ENCODE data around the gene MAN1B1.
A peak's percentile ranks its signal among the peaks of the same experiment; 100 is the strongest.

Gene MAN1B1

DNA sequence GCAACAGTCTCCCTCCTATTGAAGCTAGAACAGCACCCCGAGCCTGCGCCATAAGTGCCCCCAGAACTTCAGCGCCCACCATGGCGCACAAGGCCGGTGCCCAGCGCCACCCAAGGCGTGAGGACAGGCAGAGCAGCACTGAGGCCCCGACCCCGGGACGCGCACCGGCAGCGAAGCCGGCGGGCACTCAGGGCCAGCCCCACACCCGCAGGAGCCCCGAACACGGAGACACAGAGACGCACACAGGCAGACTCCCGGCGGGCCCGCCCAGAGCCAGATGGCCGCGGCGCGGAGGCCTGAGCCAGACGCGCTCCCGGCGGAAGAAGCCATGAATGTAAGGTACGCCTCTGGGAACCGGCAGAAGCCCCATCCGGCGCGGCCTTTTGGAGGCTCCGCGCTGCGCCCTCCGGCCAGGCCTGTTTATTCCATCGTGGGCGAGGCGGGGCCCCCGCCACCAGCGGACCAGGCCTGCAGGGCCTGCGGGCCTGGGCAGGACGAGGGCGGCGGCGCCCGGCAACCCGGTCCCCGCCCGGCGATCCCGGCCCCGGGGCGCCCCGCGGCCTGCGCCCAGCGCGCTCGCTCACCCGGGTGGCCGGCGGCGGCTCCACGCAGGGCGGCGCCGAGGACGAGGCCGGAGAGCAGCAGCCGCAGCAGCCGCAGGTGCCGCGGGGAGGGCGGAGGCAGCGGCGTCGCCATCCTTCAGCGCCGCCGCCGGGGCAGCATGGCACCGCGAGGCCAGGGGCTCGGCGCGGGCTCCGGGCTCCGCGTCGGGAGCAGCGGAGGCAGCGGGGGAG, 41.3 kb upstream of the MAN1B1 start:
- TF ChIP-seq EGR1 (IDR thresholded peaks at IDR 0.05) (no peak), RAD21 (IDR thresholded peaks at IDR 0.05; ENCODE audit: low read depth) (no peak), EP300 (IDR thresholded peaks at IDR 0.05; ENCODE audit: borderline replicate concordance) (no peak), CREB1 (IDR thresholded peaks at IDR 0.05; ENCODE audit: low read depth) (no peak), FOXM1 (IDR thresholded peaks at IDR 0.05; ENCODE audit: borderline replicate concordance, low read depth) (no peak), TEAD4 (IDR thresholded peaks at IDR 0.05) (no peak), YY1 (IDR thresholded peaks at IDR 0.05; ENCODE audit: low read depth) (no peak), CEBPB (IDR thresholded peaks at IDR 0.05) (no peak), TAF1 (IDR thresholded peaks at IDR 0.05; ENCODE audit: low read depth) (no peak), ZBTB7A (IDR thresholded peaks at IDR 0.05; ENCODE audit: low read depth) (no peak), NFIC (IDR thresholded peaks at IDR 0.05) (no peak), TCF12 (IDR thresholded peaks at IDR 0.05; ENCODE audit: low read depth) (no peak)
- TF ChIP-seq, protein P1, sequence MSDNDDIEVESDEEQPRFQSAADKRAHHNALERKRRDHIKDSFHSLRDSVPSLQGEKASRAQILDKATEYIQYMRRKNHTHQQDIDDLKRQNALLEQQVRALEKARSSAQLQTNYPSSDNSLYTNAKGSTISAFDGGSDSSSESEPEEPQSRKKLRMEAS (IDR thresholded peaks at IDR 0.05) = no peak; the same call in 1 of the 2 replicates
- TF ChIP-seq, protein P2, sequence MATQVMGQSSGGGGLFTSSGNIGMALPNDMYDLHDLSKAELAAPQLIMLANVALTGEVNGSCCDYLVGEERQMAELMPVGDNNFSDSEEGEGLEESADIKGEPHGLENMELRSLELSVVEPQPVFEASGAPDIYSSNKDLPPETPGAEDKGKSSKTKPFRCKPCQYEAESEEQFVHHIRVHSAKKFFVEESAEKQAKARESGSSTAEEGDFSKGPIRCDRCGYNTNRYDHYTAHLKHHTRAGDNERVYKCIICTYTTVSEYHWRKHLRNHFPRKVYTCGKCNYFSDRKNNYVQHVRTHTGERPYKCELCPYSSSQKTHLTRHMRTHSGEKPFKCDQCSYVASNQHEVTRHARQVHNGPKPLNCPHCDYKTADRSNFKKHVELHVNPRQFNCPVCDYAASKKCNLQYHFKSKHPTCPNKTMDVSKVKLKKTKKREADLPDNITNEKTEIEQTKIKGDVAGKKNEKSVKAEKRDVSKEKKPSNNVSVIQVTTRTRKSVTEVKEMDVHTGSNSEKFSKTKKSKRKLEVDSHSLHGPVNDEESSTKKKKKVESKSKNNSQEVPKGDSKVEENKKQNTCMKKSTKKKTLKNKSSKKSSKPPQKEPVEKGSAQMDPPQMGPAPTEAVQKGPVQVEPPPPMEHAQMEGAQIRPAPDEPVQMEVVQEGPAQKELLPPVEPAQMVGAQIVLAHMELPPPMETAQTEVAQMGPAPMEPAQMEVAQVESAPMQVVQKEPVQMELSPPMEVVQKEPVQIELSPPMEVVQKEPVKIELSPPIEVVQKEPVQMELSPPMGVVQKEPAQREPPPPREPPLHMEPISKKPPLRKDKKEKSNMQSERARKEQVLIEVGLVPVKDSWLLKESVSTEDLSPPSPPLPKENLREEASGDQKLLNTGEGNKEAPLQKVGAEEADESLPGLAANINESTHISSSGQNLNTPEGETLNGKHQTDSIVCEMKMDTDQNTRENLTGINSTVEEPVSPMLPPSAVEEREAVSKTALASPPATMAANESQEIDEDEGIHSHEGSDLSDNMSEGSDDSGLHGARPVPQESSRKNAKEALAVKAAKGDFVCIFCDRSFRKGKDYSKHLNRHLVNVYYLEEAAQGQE (IDR thresholded peaks at IDR 0.05; ENCODE audit: low read depth) = no peak
- TF ChIP-seq, protein P3, sequence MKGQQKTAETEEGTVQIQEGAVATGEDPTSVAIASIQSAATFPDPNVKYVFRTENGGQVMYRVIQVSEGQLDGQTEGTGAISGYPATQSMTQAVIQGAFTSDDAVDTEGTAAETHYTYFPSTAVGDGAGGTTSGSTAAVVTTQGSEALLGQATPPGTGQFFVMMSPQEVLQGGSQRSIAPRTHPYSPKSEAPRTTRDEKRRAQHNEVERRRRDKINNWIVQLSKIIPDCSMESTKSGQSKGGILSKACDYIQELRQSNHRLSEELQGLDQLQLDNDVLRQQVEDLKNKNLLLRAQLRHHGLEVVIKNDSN (IDR thresholded peaks at IDR 0.05) = no peak

DNA sequence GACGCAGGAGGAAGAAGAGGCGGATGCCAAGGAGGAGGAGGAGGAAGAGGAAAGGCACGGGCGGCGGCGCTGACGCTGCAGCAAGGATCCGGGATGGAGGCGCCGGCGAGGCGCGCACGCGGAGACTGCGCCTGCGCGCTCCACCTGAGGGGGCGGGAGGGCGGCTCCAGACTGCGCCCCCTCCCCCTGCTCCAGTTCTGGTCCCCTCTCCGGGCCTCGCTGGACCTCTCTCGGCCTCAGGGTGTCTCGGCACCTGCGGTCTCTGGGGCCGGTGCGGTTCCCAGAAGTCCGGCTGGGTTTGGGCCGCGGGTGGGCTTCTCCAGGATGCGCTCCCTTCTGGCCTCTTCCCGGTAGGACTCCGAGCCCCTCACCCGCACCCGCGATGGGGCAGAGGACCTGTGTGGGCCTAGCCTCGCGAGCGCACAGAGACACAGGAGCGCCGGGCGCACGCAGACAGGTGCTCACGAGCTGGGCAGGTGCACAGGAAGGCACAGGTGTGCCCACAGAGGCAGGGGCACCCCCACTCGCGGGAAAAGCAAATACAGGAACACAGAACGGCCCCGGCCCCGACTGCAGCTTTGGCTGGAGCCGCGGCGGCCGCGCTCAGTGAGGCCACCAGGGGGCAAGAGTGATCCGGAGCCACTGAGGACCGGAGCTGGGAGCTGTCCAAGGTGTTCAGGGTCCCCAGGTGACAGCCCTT, 40.5 kb upstream of the MAN1B1 start, which contains the start of gene NPDC1:
NPDC1 (minus strand) TSS at position 90 of the 700 bp plus-strand sequence. CDS start 188 bp downstream, outside the sequence.
- TF ChIP-seq FOXM1 (IDR thresholded peaks at IDR 0.05; ENCODE audit: borderline replicate concordance, low read depth) (no peak), TEAD4 (IDR thresholded peaks at IDR 0.05) (no peak), YY1 (IDR thresholded peaks at IDR 0.05; ENCODE audit: low read depth) (0 out of 2 replicates have a peak, but pooled peaks have one; percentile 21), TAF1 (IDR thresholded peaks at IDR 0.05; ENCODE audit: low read depth) (no peak), NFIC (IDR thresholded peaks at IDR 0.05) (no peak), CREB1 (IDR thresholded peaks at IDR 0.05; ENCODE audit: low read depth) (no peak), CEBPB (IDR thresholded peaks at IDR 0.05) (no peak), RAD21 (IDR thresholded peaks at IDR 0.05; ENCODE audit: low read depth) (peak; percentile 82), ZBTB7A (IDR thresholded peaks at IDR 0.05; ENCODE audit: low read depth) (peak; percentile 87), EGR1 (IDR thresholded peaks at IDR 0.05) (no peak; the same call in 1 of the 2 replicates), EP300 (IDR thresholded peaks at IDR 0.05; ENCODE audit: borderline replicate concordance) (no peak; the same call in 1 of the 2 replicates), TCF12 (IDR thresholded peaks at IDR 0.05; ENCODE audit: low read depth) (peak; percentile 21; the same call in 1 of the 2 replicates)
- TF ChIP-seq, protein P2 (IDR thresholded peaks at IDR 0.05; ENCODE audit: low read depth) = peak; percentile 96
- TF ChIP-seq, protein P1 (IDR thresholded peaks at IDR 0.05) = peak; percentile 59; the same call in 1 of the 2 replicates
- TF ChIP-seq, protein P3 (IDR thresholded peaks at IDR 0.05) = no peak

DNA sequence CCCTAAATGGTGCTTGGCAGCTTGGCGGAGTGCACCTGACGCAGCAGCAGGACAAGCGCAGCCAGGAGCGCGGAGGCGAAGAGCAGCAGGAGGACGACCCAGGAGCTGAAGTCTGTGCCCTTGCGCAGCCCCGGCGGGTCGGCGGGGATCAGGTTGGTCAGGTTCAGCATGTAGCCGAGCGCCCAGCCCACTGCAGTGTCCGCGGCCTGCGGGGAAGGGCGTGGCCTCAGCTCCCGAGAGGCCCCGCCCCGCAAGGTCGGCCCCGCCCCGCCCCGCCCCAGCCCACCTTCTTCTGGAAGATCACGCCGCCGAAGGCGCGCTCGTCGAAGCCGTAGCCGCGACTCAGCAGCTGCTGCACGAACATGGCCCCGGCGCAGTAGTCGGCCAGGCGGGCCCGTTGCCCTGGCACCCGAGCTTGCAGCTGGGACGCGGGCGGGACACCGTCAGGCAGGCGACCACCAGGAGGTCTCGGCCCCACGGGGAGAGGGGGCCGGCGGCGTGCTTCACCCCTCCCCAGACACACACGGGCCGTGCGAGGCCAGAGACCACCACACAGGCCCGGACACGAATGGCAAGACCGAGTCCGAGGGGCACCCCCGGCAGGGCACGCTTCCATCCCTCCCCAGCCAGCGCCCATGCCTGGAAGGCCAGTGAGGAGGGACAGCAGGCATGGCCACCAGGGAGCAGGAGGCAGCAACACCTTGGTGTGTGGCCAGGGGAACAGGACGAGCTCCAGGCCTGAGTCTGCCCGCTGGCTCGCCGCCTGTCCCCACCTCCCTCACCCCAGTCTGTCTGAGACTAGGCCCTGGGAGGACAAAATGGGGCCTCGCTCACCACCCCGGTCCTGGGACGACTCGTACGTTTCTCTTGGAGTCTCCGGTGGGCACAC, 37.9 kb upstream of the MAN1B1 start:
- no peak for TF ChIP-seq TEAD4 (IDR thresholded peaks at IDR 0.05)
- TF ChIP-seq, protein P1 (IDR thresholded peaks at IDR 0.05) = 0 out of 2 replicates have a peak, but pooled peaks have one; percentile 25

All from Ishikawa (cell line).